ENCODE results near the gene ADGRF5.
"Not testable (repeated sequence)": the region's sequence is repeated elsewhere in the genome, so short reads cannot be mapped to it uniquely, and the experiment has no call there.

The ADGRF5 gene

DNA sequence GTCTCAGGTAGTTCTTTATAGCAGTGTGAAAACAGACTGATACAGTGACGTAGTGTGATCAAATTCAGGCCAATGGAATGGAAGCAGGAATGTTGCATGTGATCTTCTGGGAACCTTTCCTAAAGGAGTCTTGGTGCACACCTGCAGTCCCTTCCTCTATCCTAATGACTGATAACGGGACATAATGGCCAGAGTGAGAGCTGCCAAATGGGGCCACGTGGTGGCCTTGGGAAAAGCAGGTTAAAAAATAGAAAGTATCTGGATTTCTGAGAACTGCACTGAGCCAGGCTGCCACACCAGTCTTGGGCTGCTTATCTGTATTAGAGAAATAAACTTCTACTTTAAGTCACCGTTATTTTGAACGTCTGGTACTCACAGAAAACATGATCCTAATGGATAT, 76.6 kb downstream of the ADGRF5 start:
- H3K4me1 Mint-ChIP-seq: peaks cover 13% of the 10 kb centered on the region
- H3K27ac Mint-ChIP-seq: no peak overlapping the region
- H3K36me3 Mint-ChIP-seq (ENCODE audit: low read depth): no peaks in the 10 kb centered on the region
- TF ChIP-seq, protein P1, sequence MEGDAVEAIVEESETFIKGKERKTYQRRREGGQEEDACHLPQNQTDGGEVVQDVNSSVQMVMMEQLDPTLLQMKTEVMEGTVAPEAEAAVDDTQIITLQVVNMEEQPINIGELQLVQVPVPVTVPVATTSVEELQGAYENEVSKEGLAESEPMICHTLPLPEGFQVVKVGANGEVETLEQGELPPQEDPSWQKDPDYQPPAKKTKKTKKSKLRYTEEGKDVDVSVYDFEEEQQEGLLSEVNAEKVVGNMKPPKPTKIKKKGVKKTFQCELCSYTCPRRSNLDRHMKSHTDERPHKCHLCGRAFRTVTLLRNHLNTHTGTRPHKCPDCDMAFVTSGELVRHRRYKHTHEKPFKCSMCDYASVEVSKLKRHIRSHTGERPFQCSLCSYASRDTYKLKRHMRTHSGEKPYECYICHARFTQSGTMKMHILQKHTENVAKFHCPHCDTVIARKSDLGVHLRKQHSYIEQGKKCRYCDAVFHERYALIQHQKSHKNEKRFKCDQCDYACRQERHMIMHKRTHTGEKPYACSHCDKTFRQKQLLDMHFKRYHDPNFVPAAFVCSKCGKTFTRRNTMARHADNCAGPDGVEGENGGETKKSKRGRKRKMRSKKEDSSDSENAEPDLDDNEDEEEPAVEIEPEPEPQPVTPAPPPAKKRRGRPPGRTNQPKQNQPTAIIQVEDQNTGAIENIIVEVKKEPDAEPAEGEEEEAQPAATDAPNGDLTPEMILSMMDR (IDR thresholded peaks at IDR 0.05; ENCODE audit: unreplicated experiment in 3 of 3): no peak
- peaks cover 7% of the 10 kb centered on the region for H3K27me3 Mint-ChIP-seq (ENCODE audit: low read depth)
- no peak overlapping the region for H3K4me3 Mint-ChIP-seq
- H3K9me3 Mint-ChIP-seq: peaks cover 23% of the 10 kb centered on the region

- H3K27ac Mint-ChIP-seq; H3K4me3 Mint-ChIP-seq; H3K4me1 Mint-ChIP-seq; H3K36me3 Mint-ChIP-seq (ENCODE audit: low read depth); H3K27me3 Mint-ChIP-seq (ENCODE audit: low read depth): not testable (repeated sequence)
- peaks cover 26% of the 10 kb centered on the region for H3K9me3 Mint-ChIP-seq
These were observed 79.4 kb downstream of the ADGRF5 start for GRCh38 chr6:46842252-46842846.

- Mint-ChIP-seq H3K4me1 (no peaks in the 10 kb centered on the region), H3K36me3 (ENCODE audit: low read depth) (no peaks in the 10 kb centered on the region), H3K4me3 (no peak overlapping the region), H3K27ac (no peak overlapping the region), H3K9me3 (peaks cover 22% of the 10 kb centered on the region), H3K27me3 (ENCODE audit: low read depth) (no peaks in the 10 kb centered on the region)
- TF ChIP-seq, protein P1 (IDR thresholded peaks at IDR 0.05; ENCODE audit: unreplicated experiment in 3 of 3): no peak
These were observed 83.7 kb downstream of the ADGRF5 start for GRCh38 chr6:46838033-46838432.

- H3K4me1 Mint-ChIP-seq; H3K36me3 Mint-ChIP-seq (ENCODE audit: low read depth); H3K27me3 Mint-ChIP-seq (ENCODE audit: low read depth); H3K27ac Mint-ChIP-seq; H3K9me3 Mint-ChIP-seq; H3K4me3 Mint-ChIP-seq: not testable (repeated sequence)
These were observed 86.7 kb downstream of the ADGRF5 start for GRCh38 chr6:46834991-46835390.

DNA sequence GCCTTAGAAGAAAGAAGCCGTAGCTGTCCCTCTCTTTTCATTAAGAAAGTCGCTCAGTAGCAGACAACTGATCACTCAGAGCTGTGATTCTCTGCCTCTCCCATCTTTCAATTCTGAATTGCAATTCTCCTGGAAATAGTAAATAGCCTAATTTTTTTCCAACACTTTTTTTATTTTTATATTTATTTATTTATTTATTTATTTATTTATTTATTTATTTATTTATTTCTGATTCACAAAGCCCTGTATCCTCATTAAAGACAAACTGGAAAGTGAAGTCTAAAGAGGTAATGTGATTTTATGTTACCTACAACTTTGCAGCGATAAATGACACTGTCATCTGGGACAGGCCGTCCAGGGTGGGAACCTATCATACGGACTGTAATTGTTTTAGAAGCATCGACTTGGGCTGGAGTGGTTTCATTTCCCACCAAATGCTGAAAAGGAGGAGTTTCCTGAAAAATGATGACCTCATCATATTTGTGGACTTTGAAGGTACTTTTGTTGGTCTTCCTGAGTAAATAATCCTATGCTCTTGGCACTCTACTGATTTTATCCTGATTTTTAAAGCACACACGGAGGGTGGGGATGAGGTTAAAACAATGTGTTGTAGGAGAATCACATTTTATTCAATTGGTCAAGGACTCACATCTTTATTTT, 87.4 kb downstream of the ADGRF5 start:
- not testable (repeated sequence) for H3K4me3 Mint-ChIP-seq; H3K36me3 Mint-ChIP-seq (ENCODE audit: low read depth); H3K9me3 Mint-ChIP-seq; H3K27me3 Mint-ChIP-seq (ENCODE audit: low read depth); H3K27ac Mint-ChIP-seq; H3K4me1 Mint-ChIP-seq

DNA sequence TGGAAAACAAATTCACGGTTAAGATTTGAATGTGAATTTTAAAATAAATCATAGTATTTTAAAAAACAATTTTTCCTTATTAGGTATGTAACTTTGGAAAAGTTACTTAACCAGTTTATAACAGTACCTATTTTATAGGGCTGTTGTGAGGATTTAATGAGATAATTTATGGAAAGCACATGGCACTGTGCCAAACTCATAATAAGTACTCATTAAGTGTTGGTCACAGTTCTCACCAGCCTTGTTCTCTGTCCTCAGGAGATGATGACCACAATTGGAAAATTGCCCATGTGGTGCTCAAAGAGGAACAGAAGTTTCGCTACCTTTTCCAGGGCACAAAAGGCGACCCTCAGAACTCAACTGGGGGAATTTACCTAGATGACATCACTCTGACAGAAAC, 88.9 kb downstream of the ADGRF5 start:
- no peaks in the 10 kb centered on the region for H3K36me3 Mint-ChIP-seq (ENCODE audit: low read depth)
- H3K27me3 Mint-ChIP-seq (ENCODE audit: low read depth): peaks cover 4% of the 10 kb centered on the region
- H3K4me3 Mint-ChIP-seq: no peak overlapping the region
- no peak overlapping the region for H3K27ac Mint-ChIP-seq
- no peaks in the 10 kb centered on the region for H3K9me3 Mint-ChIP-seq
- no peaks in the 10 kb centered on the region for H3K4me1 Mint-ChIP-seq
- TF ChIP-seq, protein P1 (IDR thresholded peaks at IDR 0.05; ENCODE audit: unreplicated experiment in 3 of 3): no peak

- H3K36me3 Mint-ChIP-seq (ENCODE audit: low read depth): no peaks in the 10 kb centered on the region
- H3K4me3 Mint-ChIP-seq: no peak overlapping the region
- H3K27me3 Mint-ChIP-seq (ENCODE audit: low read depth): peaks cover 8% of the 10 kb centered on the region
- no peaks in the 10 kb centered on the region for H3K9me3 Mint-ChIP-seq
- H3K4me1 Mint-ChIP-seq: no peaks in the 10 kb centered on the region
- H3K27ac Mint-ChIP-seq: no peak overlapping the region
- TF ChIP-seq, protein P1 (IDR thresholded peaks at IDR 0.05; ENCODE audit: unreplicated experiment in 3 of 3): no peak
These were observed 92.8 kb downstream of the ADGRF5 start for GRCh38 chr6:46828939-46829338.
